ENCODE measurements around the gene CHRNA4.

Gene CHRNA4

DNA sequence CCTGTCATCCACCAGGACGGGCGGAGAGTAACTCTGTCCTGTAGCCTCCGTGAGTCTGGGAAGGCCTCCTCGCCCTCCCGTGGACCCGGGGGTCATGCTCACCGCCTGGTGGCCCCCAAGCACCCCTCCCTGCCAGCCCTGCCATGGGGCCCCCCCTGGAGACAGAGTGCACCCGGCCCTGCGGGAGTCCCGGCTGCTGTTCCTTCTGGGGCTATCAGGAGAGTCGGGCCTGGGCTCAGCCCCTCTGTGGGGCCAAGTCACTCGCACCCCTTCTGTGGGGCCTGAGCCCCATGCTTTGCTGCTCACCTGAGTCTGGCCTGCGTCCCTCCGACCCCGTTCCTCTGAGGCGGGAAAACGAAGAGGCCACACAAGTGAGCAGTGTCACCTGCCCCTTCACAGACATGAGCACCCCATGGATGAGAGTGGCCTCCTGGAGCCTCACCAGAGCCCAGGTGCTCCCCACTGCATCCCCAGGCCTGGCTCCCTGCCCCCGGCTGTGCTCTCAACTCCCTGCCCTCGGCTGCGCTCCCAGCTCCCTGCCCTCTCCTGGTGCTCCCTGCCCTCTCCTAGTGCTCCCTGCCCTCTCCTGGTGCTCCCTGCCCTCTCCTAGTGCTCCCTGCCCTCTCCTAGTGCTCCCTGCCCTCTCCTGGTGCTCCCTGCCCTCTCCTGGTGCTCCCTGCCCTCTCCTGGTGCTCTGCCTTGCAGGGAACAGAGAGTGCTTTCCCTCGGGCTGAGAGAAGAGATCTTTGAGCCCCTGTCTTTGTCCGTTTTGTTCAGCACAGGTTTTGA lies 4.6 kb upstream of the CHRNA4 start:
- TF ChIP-seq, protein P1, sequence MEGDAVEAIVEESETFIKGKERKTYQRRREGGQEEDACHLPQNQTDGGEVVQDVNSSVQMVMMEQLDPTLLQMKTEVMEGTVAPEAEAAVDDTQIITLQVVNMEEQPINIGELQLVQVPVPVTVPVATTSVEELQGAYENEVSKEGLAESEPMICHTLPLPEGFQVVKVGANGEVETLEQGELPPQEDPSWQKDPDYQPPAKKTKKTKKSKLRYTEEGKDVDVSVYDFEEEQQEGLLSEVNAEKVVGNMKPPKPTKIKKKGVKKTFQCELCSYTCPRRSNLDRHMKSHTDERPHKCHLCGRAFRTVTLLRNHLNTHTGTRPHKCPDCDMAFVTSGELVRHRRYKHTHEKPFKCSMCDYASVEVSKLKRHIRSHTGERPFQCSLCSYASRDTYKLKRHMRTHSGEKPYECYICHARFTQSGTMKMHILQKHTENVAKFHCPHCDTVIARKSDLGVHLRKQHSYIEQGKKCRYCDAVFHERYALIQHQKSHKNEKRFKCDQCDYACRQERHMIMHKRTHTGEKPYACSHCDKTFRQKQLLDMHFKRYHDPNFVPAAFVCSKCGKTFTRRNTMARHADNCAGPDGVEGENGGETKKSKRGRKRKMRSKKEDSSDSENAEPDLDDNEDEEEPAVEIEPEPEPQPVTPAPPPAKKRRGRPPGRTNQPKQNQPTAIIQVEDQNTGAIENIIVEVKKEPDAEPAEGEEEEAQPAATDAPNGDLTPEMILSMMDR (IDR thresholded peaks at IDR 0.05; ENCODE audit: borderline replicate concordance, insufficient read depth, low read depth, low read length), result no peak
- H3K4me3 ChIP-seq (ENCODE audit: low read depth, low read length), result no peak overlapping the region

DNA sequence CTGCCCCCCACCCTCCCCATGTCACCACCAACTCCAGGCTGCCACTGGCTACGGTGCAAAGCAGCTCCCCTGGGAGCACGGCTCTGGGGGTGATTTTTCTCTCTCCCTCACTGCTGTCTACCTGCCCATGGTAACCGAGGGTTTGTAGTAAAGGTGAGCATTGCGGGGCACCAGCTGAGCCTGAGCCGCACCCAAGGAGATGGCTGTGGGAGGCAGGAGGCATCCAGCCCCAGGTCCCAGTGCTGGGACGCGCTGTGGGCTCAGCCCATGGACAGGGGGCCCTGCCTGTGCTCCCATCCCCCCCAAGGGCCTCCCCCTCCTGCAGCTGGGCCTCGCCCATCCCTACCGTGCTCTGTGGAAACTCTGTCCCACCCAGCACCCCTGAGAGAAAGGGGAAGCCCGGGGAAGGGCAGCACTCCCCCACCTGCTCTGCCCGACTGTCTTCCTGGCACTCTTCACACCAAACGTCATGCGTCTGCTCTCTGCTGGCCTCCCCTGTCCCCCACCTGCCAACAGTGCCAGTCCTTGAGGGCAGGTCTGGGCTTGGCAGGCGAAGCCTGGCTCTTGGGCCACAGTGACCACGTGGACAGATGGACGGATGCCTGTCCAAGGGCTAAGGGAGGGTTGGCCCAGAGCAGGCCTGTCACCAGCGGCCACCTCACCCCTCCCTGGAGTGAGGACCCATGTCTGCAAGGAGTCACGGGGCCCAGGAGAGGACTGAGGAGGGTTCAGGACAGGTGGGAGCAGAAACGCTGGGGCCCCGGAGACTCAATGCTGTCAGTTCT lies 3.8 kb upstream of the CHRNA4 start:
- TF ChIP-seq, protein P1 (IDR thresholded peaks at IDR 0.05; ENCODE audit: borderline replicate concordance, insufficient read depth, low read depth, low read length), result no peak
- no peak overlapping the region for H3K4me3 ChIP-seq (ENCODE audit: low read depth, low read length)

DNA sequence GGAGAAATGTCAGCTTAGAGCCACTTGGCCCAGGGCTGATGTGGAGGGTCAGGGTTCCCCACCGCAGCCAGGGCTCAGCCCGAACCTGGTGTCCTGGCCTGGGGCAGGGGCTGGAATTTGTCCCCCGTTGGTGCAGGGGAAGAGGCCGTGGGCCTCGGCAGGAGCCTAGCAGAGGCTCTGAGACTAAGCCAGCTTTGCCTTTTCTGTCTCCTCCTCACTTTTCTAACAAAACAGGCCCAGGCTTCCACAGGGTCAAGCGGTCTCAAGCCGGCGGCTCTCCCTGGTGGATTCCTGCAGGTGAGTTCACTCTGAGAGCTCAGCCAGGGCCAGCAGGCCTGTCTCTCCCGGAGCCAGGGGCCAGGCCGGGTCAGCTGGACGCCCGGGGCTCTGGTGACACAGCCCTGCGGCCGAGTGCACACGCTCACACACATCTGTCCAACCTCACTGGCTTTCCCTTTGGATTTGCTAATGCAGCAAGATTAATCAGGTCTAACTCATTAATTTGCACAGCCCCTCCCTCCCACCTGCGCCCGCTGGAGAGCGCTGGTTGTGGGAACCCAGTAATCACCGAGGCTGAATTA lies 2.9 kb upstream of the CHRNA4 start:
- H3K4me3 ChIP-seq (ENCODE audit: low read depth, low read length), result no peak overlapping the region
- TF ChIP-seq, protein P1 (IDR thresholded peaks at IDR 0.05; ENCODE audit: borderline replicate concordance, insufficient read depth, low read depth, low read length), result no peak

DNA sequence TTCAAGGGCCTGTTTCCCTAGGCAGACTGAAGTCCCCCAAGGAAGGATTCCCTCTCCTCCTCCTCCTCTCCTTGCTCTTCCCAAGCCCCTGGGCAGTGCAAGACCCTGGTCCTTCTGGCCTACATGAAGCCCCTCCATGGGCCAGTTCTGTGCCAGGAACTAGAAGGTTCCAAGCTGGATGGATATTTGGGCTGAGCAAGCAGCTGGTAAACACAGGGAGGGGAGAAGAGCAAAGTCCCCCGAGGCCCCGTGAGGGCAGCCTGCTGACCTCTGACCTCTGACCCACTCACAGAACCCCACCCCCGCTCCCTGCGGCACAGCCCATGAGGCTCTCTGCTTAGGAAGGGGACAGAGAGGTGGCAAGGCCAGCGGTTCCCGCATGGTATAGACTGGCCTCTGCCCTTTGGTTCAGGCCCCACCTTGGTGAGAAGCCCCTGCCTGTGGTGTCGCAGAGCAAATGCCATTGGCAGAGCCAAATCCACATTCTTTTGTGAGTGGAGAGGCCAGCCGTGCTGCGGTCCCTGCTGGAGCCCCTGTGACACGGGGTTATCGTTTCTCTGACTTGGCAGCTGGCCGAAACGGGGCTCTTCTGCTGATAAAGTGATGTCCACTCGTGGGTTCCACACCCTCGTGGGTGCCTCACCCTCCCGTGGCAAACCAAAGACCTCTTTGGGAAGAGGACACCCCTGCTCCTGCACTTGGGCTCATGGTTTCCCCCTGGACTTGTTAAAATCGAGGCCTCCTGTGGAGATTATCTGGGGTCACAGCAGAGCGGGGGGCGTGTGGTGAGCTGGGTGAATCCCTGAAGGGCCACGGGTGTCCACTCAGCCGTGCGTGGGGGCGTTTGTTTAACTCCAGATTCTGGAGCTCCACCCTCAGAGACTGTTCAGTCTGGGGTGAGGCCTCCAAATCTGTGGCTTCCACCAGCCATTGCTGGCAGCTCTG lies 2.1 kb upstream of the CHRNA4 start:
- TF ChIP-seq, protein P1 (IDR thresholded peaks at IDR 0.05; ENCODE audit: borderline replicate concordance, insufficient read depth, low read depth, low read length), result no peak
- H3K4me3 ChIP-seq (ENCODE audit: low read depth, low read length), result no peak overlapping the region

DNA sequence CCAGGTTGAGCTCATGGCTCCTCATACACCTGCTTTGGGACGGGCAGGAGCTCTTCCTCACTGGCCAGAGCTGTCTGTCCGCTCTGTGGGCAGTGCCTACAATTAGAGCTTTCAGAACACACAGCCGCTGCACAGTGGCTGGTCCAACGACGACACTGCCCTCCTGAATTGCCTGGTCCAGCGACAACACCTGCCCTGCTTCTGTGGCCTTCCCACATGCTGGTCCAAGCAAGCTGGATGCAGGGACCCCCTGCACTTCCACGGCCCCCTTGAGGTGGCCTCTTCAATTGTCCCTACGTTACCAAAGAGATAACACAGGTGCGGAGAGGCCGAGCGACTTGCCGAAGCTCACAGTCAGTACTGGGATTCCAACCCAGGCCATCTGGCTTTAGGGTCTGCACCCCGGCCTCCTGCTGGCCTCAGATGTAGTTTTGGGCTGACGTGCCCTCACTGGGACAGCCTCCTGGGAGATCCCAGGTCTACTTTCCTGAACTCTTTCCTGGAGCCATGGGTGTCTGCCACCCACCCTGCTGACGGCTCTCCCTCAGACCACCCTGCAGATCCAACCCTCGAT lies 1.4 kb upstream of the CHRNA4 start:
- TF ChIP-seq, protein P1 (IDR thresholded peaks at IDR 0.05; ENCODE audit: borderline replicate concordance, insufficient read depth, low read depth, low read length), result no peak
- H3K4me3 ChIP-seq (ENCODE audit: low read depth, low read length), result no peak overlapping the region
